HEK293 (cell line): Measurements from ENCODE around the gene ELL3.

Source experiments
- CTCF ChIA-PET: fragments of 350-600 bp; formaldehyde crosslinking; extraction: SDS; loops from one replicate; lab custom pipeline; 2021; ENCODE audit warnings: antibody characterized with exemption; lab: Yijun Ruan, JAX
- POLR2A ChIA-PET: fragments of 300-600 bp; formaldehyde crosslinking; extraction: SDS; loops from one replicate; lab custom pipeline; 2020; ENCODE audit warnings: antibody characterized with exemption, inconsistent platforms; lab: Yijun Ruan, JAX
- H3K27ac ChIP-seq: fragments of 200-500 bp; sonication (Bioruptor generic); 2 replicates; pipeline ENCODE4 v1.5.1; 2014; ENCODE audit warnings: low read depth, low read length, control low read depth, inconsistent platforms; ENCODE audit errors: extremely low read depth
- H3K36me3 ChIP-seq, 2 experiments: fragments of 200-500 bp in 1 of 2; sonication (Bioruptor generic) in 1 of 2; 1 replicate in 1 of 2; 2 replicates in 1 of 2; pipeline ENCODE4 v1.5.1; 2014 to 2017; ENCODE audit warnings: inconsistent platforms in 2 of 2, low read length in 2 of 2; ENCODE audit not compliant: control insufficient read depth in 2 of 2, insufficient read depth in 1 of 2
- H3K4me1 ChIP-seq: fragments of 200-500 bp; sonication (Bioruptor generic); 2 replicates; pipeline ENCODE4 v1.5.1; 2014; ENCODE audit warnings: mild to moderate bottlenecking, low read length, inconsistent platforms; ENCODE audit not compliant: control insufficient read depth, insufficient read depth
- H3K4me3 ChIP-seq: 2 replicates; pipeline ENCODE4 v1.5.1; 2011; ENCODE audit warnings: low read depth, mild to moderate bottlenecking, control low read depth, low read length, moderate library complexity
- H3K9me3 ChIP-seq: fragments of 200-500 bp; sonication (Bioruptor generic); 2 replicates; pipeline ENCODE4 v1.5.1; 2014; ENCODE audit warnings: low read depth, low read length, inconsistent platforms; ENCODE audit not compliant: control insufficient read depth, insufficient read depth
- OSR2 ChIP-seq: fragments of 450-650 bp; formaldehyde crosslinking; IDR thresholded peaks from 2 replicates; pipeline ENCODE4 v1.5.1; 2016; ENCODE audit warnings: missing biosample characterization, missing genetic modification characterization
- RBAK ChIP-seq: fragments of 450-650 bp; formaldehyde crosslinking; IDR thresholded peaks from 2 replicates; pipeline ENCODE4 v1.5.1; 2016; ENCODE audit warnings: missing biosample characterization, missing genetic modification characterization
- SP3 ChIP-seq: fragments of 450-650 bp; formaldehyde crosslinking; IDR thresholded peaks from 2 replicates; pipeline ENCODE4 v1.5.1; 2016; ENCODE audit warnings: missing biosample characterization, missing genetic modification characterization
- ZBTB1 ChIP-seq: fragments of 450-650 bp; formaldehyde crosslinking; IDR thresholded peaks from 2 replicates; pipeline ENCODE4 v1.5.1; 2016; ENCODE audit warnings: missing biosample characterization, missing genetic modification characterization
- ZBTB48 ChIP-seq: fragments of 450-650 bp; formaldehyde crosslinking; IDR thresholded peaks from 2 replicates; pipeline ENCODE4 v1.5.1; 2016; ENCODE audit warnings: missing biosample characterization, missing genetic modification characterization
- ZEB2 ChIP-seq: fragments of 450-650 bp; formaldehyde crosslinking; IDR thresholded peaks from 2 replicates; pipeline ENCODE4 v1.5.1; 2016; ENCODE audit warnings: missing biosample characterization, missing genetic modification characterization
- ZFP41 ChIP-seq: fragments of 450-650 bp; formaldehyde crosslinking; IDR thresholded peaks from 2 replicates; pipeline ENCODE4 v1.5.1; 2016; ENCODE audit warnings: missing biosample characterization, missing genetic modification characterization, borderline replicate concordance
- ZIC2 ChIP-seq: fragments of 450-650 bp; formaldehyde crosslinking; IDR thresholded peaks from 2 replicates; pipeline ENCODE4 v1.5.1; 2016; ENCODE audit warnings: missing biosample characterization, missing genetic modification characterization
- ZNF112 ChIP-seq: fragments of 450-650 bp; formaldehyde crosslinking; IDR thresholded peaks from 2 replicates; pipeline ENCODE4 v1.5.0; 2017; ENCODE audit warnings: missing biosample characterization, missing genetic modification characterization
- ZNF132 ChIP-seq: fragments of 450-650 bp; formaldehyde crosslinking; IDR thresholded peaks from 2 replicates; pipeline ENCODE4 v1.5.1; 2017; ENCODE audit warnings: missing biosample characterization, missing genetic modification characterization, borderline replicate concordance
- ZNF138 ChIP-seq: fragments of 450-650 bp; formaldehyde crosslinking; IDR thresholded peaks from 2 replicates; pipeline ENCODE4 v1.5.1; 2016; ENCODE audit warnings: missing biosample characterization, missing genetic modification characterization, borderline replicate concordance
- ZNF18 ChIP-seq: fragments of 450-650 bp; formaldehyde crosslinking; IDR thresholded peaks from 2 replicates; pipeline ENCODE4 v1.5.1; 2016; ENCODE audit warnings: missing biosample characterization, missing genetic modification characterization
- ZNF202 ChIP-seq: fragments of 450-650 bp; formaldehyde crosslinking; IDR thresholded peaks from 2 replicates; pipeline ENCODE4 v1.5.1; 2016; ENCODE audit warnings: missing biosample characterization, missing genetic modification characterization, borderline replicate concordance
- ZNF214 ChIP-seq: fragments of 450-650 bp; formaldehyde crosslinking; IDR thresholded peaks from 2 replicates; pipeline ENCODE4 v1.5.1; 2017; ENCODE audit warnings: missing biosample characterization, mild to moderate bottlenecking, missing genetic modification characterization, borderline replicate concordance
- ZNF292 ChIP-seq: fragments of 450-650 bp; formaldehyde crosslinking; IDR thresholded peaks from 2 replicates; pipeline ENCODE4 v1.5.1; 2016; ENCODE audit warnings: low read depth, missing biosample characterization, missing genetic modification characterization, borderline replicate concordance
- ZNF324 ChIP-seq: fragments of 450-650 bp; formaldehyde crosslinking; IDR thresholded peaks from 2 replicates; pipeline ENCODE4 v1.5.1; 2016; ENCODE audit warnings: missing biosample characterization, missing genetic modification characterization
- ZNF660 ChIP-seq: fragments of 450-650 bp; IDR thresholded peaks from 2 replicates; pipeline ENCODE4 v1.5.1; 2018; ENCODE audit warnings: missing biosample characterization, mild to moderate bottlenecking, missing genetic modification characterization
- ZNF837 ChIP-seq: fragments of 450-650 bp; formaldehyde crosslinking; IDR thresholded peaks from 2 replicates; pipeline ENCODE4 v1.5.1; 2016; ENCODE audit warnings: missing biosample characterization, missing genetic modification characterization
- TF ChIP-seq, protein P1 (sequence below): fragments of 450-650 bp; formaldehyde crosslinking; IDR thresholded peaks from 2 replicates; pipeline ENCODE4 v1.5.1; 2016; ENCODE audit warnings: missing biosample characterization, missing genetic modification characterization
- TF ChIP-seq, protein P2 (sequence below): fragments of 450-650 bp; formaldehyde crosslinking; IDR thresholded peaks from 2 replicates; pipeline ENCODE4 v1.5.1; 2016; ENCODE audit warnings: missing biosample characterization, missing genetic modification characterization

Gene ELL3

GRCh38 chr15:43796566-43796965 is 19.8 kb upstream of the ELL3 start:
- no peaks in the 10 kb centered on the region for H3K9me3 ChIP-seq
- H3K27ac ChIP-seq: no peak overlapping the region
- ChIA-PET POLR2A (interaction anchor here (1.0 to 3.0 kb wide), 2 partner anchors 8 to 28 kb away, joined by 6 to 11 read pairs; partner anchors contain the start of gene MFAP1), CTCF (interaction anchor here (0.6 to 2.6 kb wide), 2 partner anchors 13 to 20 kb away, joined by 3 to 6 read pairs; partner anchors contain the start of gene ELL3)
- TF ChIP-seq ZNF837 (tag by site-specific recombination) (no peak), ZNF324 (tag by site-specific recombination) (no peak), OSR2 (no peak)
- H3K36me3 ChIP-seq: peaks cover 0 to 67% of the 10 kb centered on the region in 2 experiments; a peak in 1 of 3 replicates
- H3K4me3 ChIP-seq: no peak overlapping the region
- 0 out of 2 replicates have a peak, but pooled peaks cover 3% of the 10 kb centered on the region for H3K4me1 ChIP-seq

GRCh38 chr15:43795997-43796396 is 19.2 kb upstream of the ELL3 start:
- no peak overlapping the region for H3K27ac ChIP-seq
- CTCF ChIA-PET: interaction anchor here (2.6 kb wide), 1 partner anchor 19 kb away, joined by 6 read pairs; the partner anchor contains the start of gene ELL3
- no peaks in the 10 kb centered on the region for H3K9me3 ChIP-seq
- H3K4me3 ChIP-seq: no peak overlapping the region
- 0 out of 2 replicates have a peak, but pooled peaks cover 3% of the 10 kb centered on the region for H3K4me1 ChIP-seq
- POLR2A ChIA-PET: interaction anchor here (1.0 to 3.0 kb wide), 2 partner anchors 9 to 28 kb away, joined by 6 to 11 read pairs; partner anchors contain the start of gene MFAP1
- peaks cover 0 to 62% of the 10 kb centered on the region in 2 experiments; a peak in 1 of 3 replicates for H3K36me3 ChIP-seq
- TF ChIP-seq ZNF138 (tag by site-specific recombination) (no peak), ZNF18 (tag by site-specific recombination) (no peak), ZNF660 (tag by site-specific recombination) (no peak), RBAK (tag by site-specific recombination) (no peak), ZFP41 (tag by site-specific recombination) (no peak), SP3 (tag by site-specific recombination) (no peak), ZNF132 (no peak), ZNF324 (tag by site-specific recombination) (no peak), ZBTB1 (tag by site-specific recombination) (no peak), ZNF214 (tag by site-specific recombination) (no peak), ZNF112 (tag by site-specific recombination) (no peak), ZNF292 (tag by site-specific recombination) (no peak), ZEB2 (tag by site-specific recombination) (no peak), ZNF202 (tag by site-specific recombination) (no peak), ZIC2 (no peak), ZBTB48 (tag by site-specific recombination) (no peak)
- TF ChIP-seq, protein P1, sequence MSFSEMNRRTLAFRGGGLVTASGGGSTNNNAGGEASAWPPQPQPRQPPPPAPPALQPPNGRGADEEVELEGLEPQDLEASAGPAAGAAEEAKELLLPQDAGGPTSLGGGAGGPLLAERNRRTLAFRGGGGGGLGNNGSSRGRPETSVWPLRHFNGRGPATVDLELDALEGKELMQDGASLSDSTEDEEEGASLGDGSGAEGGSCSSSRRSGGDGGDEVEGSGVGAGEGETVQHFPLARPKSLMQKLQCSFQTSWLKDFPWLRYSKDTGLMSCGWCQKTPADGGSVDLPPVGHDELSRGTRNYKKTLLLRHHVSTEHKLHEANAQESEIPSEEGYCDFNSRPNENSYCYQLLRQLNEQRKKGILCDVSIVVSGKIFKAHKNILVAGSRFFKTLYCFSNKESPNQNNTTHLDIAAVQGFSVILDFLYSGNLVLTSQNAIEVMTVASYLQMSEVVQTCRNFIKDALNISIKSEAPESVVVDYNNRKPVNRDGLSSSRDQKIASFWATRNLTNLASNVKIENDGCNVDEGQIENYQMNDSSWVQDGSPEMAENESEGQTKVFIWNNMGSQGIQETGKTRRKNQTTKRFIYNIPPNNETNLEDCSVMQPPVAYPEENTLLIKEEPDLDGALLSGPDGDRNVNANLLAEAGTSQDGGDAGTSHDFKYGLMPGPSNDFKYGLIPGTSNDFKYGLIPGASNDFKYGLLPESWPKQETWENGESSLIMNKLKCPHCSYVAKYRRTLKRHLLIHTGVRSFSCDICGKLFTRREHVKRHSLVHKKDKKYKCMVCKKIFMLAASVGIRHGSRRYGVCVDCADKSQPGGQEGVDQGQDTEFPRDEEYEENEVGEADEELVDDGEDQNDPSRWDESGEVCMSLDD (tag by site-specific recombination): no peak
- TF ChIP-seq, protein P2, sequence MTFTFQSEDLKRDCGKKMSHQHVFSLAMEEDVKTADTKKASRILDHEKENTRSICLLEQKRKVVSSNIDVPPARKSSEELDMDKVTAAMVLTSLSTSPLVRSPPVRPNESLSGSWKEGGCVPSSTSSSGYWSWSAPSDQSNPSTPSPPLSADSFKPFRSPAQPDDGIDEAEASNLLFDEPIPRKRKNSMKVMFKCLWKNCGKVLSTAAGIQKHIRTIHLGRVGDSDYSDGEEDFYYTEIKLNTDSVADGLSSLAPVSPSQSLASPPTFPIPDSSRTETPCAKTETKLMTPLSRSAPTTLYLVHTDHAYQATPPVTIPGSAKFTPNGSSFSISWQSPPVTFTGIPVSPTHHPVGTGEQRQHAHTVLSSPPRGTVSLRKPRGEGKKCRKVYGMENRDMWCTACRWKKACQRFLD (tag by site-specific recombination): no peak
